CD4-positive, alpha-beta T cell (primary cell): ENCODE measurements around the gene RABGEF1. TPM values are rescaled to one million over a fixed set of nuclear protein-coding genes. Genes with fewer than 3 reads are reported as not detected.
"Not testable (repeated sequence)": the region's sequence is repeated elsewhere in the genome, so short reads cannot be mapped to it uniquely, and the experiment has no call there.

Experiments used
- ATAC-seq: fragments of 200-7000 bp; cut with Tn5 transposase; one replicate; pipeline ENCODE4 v1.10.0; 2022; ENCODE audit warnings: mild to moderate bottlenecking; ENCODE audit not compliant: poor library complexity
- CTCF ChIA-PET: fragments of 350-600 bp; sonication (Branson Sonifier 250); formaldehyde crosslinking; loops from one replicate; lab custom pipeline; 2021; ENCODE audit warnings: antibody characterized with exemption, inconsistent platforms; lab: Charles Lee
- POLR2A ChIA-PET: fragments of 350-600 bp; sonication (Branson Sonifier 250); formaldehyde crosslinking; loops from one replicate; lab custom pipeline; 2021; ENCODE audit warnings: antibody characterized with exemption, inconsistent platforms; lab: Charles Lee
- DNase-seq, 14 experiments: peaks; one replicate each; pipeline ENCODE4 v3.0.0-alpha.2; 2013 to 2020; ENCODE audit warnings: mixed read lengths in 2 of 14
- H3K27ac ChIP-seq, 2 donors: one replicate each; pipeline versions ENCODE4 v1.5.1 to v1.7.0; 2013; ENCODE audit warnings: low read length in 2 of 2, low read depth in 1 of 2, mild to moderate bottlenecking in 1 of 2
- H3K27me3 ChIP-seq, 2 experiments: 1 replicate in 1 of 2; 2 replicates in 1 of 2; pipeline versions ENCODE4 v1.6.1 to v1.7.0; 2013; ENCODE audit warnings: low read length in 2 of 2, control low read depth in 1 of 2, mild to moderate bottlenecking in 1 of 2, moderate library complexity in 1 of 2; ENCODE audit not compliant: insufficient read depth in 2 of 2, control insufficient read depth in 1 of 2
- H3K36me3 ChIP-seq: one replicate; pipeline ENCODE4 v1.6.1; 2013; ENCODE audit warnings: low read length, control low read depth; ENCODE audit not compliant: insufficient read depth
- H3K4me1 ChIP-seq: one replicate; pipeline ENCODE4 v1.6.1; 2013; ENCODE audit warnings: low read length, control low read depth; ENCODE audit not compliant: insufficient read depth
- H3K4me3 ChIP-seq: one replicate; pipeline ENCODE4 v1.5.1; 2013; ENCODE audit warnings: mild to moderate bottlenecking, low read length, moderate library complexity
- H3K9me3 ChIP-seq, 2 experiments: 1 replicate in 1 of 2; 2 replicates in 1 of 2; pipeline versions ENCODE4 v1.6.1 to v1.7.0; 2013; ENCODE audit warnings: low read length in 2 of 2, mild to moderate bottlenecking in 2 of 2, control low read depth in 1 of 2, moderate library complexity in 1 of 2; ENCODE audit not compliant: control insufficient read depth in 1 of 2, insufficient read depth in 1 of 2
- H3K27ac Mint-ChIP-seq: one replicate; pipeline ENCODE4 v1.8.0; 2020; ENCODE audit warnings: mixed read lengths
- H3K27me3 Mint-ChIP-seq: one replicate; pipeline ENCODE4 v1.8.0; 2021; ENCODE audit warnings: mixed read lengths
- H3K36me3 Mint-ChIP-seq: one replicate; pipeline ENCODE4 v1.8.0; 2021; ENCODE audit warnings: low read depth, mixed read lengths
- H3K4me1 Mint-ChIP-seq: one replicate; pipeline ENCODE4 v1.8.0; 2021; ENCODE audit warnings: low read depth, mixed read lengths
- H3K4me3 Mint-ChIP-seq: one replicate; pipeline ENCODE4 v1.8.0; 2020; ENCODE audit warnings: mild to moderate bottlenecking, mixed read lengths
- H3K9me3 Mint-ChIP-seq: one replicate; pipeline ENCODE4 v1.8.0; 2020; ENCODE audit warnings: mixed read lengths
- CTCF ChIP-seq: fragments of 200-600 bp; IDR thresholded peaks from one replicate; pipeline ENCODE4 v1.8.0; 2022; ENCODE audit warnings: antibody characterized with exemption, mild to moderate bottlenecking
- intact Hi-C, 2 experiments: fragments of 100-400 bp; cut with DNase I in 1 of 2; cut with micrococcal nuclease in 1 of 2; formaldehyde crosslinking; loops; one replicate each; pipeline versions ENCODE4 v1.15.1 to v1.9.0; 2023 to 2025; cut with DNase I, micrococcal nuclease
- total RNA-seq, 174 experiments: library from RNA in 2 of 174; stranded (reverse) in 2 of 174; gene quantifications; one replicate each; pipeline ENCODE4 v1.2.3 and lab custom pipeline; 2021 to 2026

Gene RABGEF1
- total RNA-seq, 2 experiments from 2014 or later = 18.9 to 20.1 TPM

- Mint-ChIP-seq H3K4me1 (peaks cover 59% of the 10 kb centered on the region), H3K27me3 (no peaks in the 10 kb centered on the region), H3K27ac (no peak overlapping the region), H3K36me3 (peaks cover 15% of the 10 kb centered on the region), H3K9me3 (no peaks in the 10 kb centered on the region), H3K4me3 (no peak overlapping the region)
- TF ChIP-seq CTCF = no peak
- H3K4me3 ChIP-seq = no peak overlapping the region
- ATAC-seq (no peak), DNase-seq (no peak)
- H3K36me3 ChIP-seq = no peaks in the 10 kb centered on the region
- no peaks in the 10 kb centered on the region for H3K27me3 ChIP-seq
- intact Hi-C loops = no loop called here
- no peaks in the 10 kb centered on the region for H3K9me3 ChIP-seq
- no peak overlapping the region for H3K27ac ChIP-seq
- ChIA-PET CTCF (no interaction called here), POLR2A (no interaction called here)
- peaks cover 3% of the 10 kb centered on the region for H3K4me1 ChIP-seq
Measured at GRCh38 chr7:66751945-66752344, 11.4 kb downstream of the RABGEF1 start.

GRCh38 chr7:66754541-66754940 lies 14.0 kb downstream of the RABGEF1 start:
- DNase-seq = no peak
- no peak for TF ChIP-seq CTCF
- Mint-ChIP-seq H3K36me3 (peaks cover 12% of the 10 kb centered on the region), H3K4me1 (peaks cover 58% of the 10 kb centered on the region), H3K27ac (no peak overlapping the region), H3K9me3 (no peaks in the 10 kb centered on the region), H3K4me3 (no peak overlapping the region), H3K27me3 (no peaks in the 10 kb centered on the region)
- ATAC-seq = no peak
- Histone ChIP-seq H3K4me1 (peaks cover 9% of the 10 kb centered on the region), H3K27me3 (no peaks in the 10 kb centered on the region), H3K9me3 (no peaks in the 10 kb centered on the region), H3K36me3 (no peaks in the 10 kb centered on the region), H3K27ac (no peak overlapping the region), H3K4me3 (no peak overlapping the region)
- POLR2A ChIA-PET = interaction anchor here (1.6 kb wide), 1 partner anchor 14 kb away, joined by 4 read pairs; the partner anchor contains the start of gene RABGEF1
- CTCF ChIA-PET = no interaction called here
- intact Hi-C loops = no loop called here

- POLR2A ChIA-PET = interaction anchor here (1.6 kb wide), 1 partner anchor 14 kb away, joined by 4 read pairs; the partner anchor contains the start of gene RABGEF1
- H3K36me3 Mint-ChIP-seq = peaks cover 12% of the 10 kb centered on the region
- DNase-seq, H3K27ac ChIP-seq, ATAC-seq, H3K4me3 Mint-ChIP-seq, H3K27me3 ChIP-seq, H3K4me3 ChIP-seq, H3K27me3 Mint-ChIP-seq, H3K9me3 Mint-ChIP-seq, H3K9me3 ChIP-seq, CTCF ChIA-PET, H3K4me1 ChIP-seq, intact Hi-C loops, H3K27ac Mint-ChIP-seq, H3K36me3 ChIP-seq: not testable (repeated sequence)
- H3K4me1 Mint-ChIP-seq = peaks cover 59% of the 10 kb centered on the region
Measured at GRCh38 chr7:66755059-66755458, 14.5 kb downstream of the RABGEF1 start.

- DNase-seq, H3K27me3 ChIP-seq, H3K27me3 Mint-ChIP-seq, ATAC-seq, POLR2A ChIA-PET, H3K4me1 ChIP-seq, H3K36me3 ChIP-seq, CTCF ChIA-PET, H3K4me3 Mint-ChIP-seq, H3K27ac Mint-ChIP-seq, H3K9me3 Mint-ChIP-seq, intact Hi-C loops, H3K27ac ChIP-seq, H3K9me3 ChIP-seq, H3K4me3 ChIP-seq: not testable (repeated sequence)
- H3K4me1 Mint-ChIP-seq = peaks cover 59% of the 10 kb centered on the region
- H3K36me3 Mint-ChIP-seq = peaks cover 12% of the 10 kb centered on the region
Measured at GRCh38 chr7:66756227-66756626, 15.7 kb downstream of the RABGEF1 start.
